Cortex of kidney (tissue), 1 donor: ENCODE measurements around the gene GNAQ.
"Not testable (repeated sequence)": the region's sequence is repeated elsewhere in the genome, so short reads cannot be mapped to it uniquely, and the experiment has no call there.

Experiments
- DNase-seq: peaks from one replicate; lab custom pipeline; 2025; lab: John Stamatoyannopoulos, UW

The GNAQ gene

GRCh38 chr9:77771171-77771570, 260.4 kb downstream of the GNAQ start:
- no peak for DNase-seq

- no peak for DNase-seq
Observed at GRCh38 chr9:77770340-77770739, 261.3 kb downstream of the GNAQ start.

- no peak for DNase-seq
Observed at GRCh38 chr9:77769246-77769645, 262.4 kb downstream of the GNAQ start.

- DNase-seq, result no peak
Observed at GRCh38 chr9:77766587-77766986, 265.0 kb downstream of the GNAQ start.

- no peak for DNase-seq
Observed at GRCh38 chr9:77765781-77766259, 265.8 kb downstream of the GNAQ start.

GRCh38 chr9:77764894-77765780, 266.5 kb downstream of the GNAQ start:
- no peak for DNase-seq

- DNase-seq, result no peak
Observed at GRCh38 chr9:77763566-77763965, 268.0 kb downstream of the GNAQ start.

GRCh38 chr9:77760919-77761318, 270.7 kb downstream of the GNAQ start:
- not testable (repeated sequence) for DNase-seq

GRCh38 chr9:77759391-77759790, 272.2 kb downstream of the GNAQ start:
- DNase-seq, result no peak

- DNase-seq, result no peak
Observed at GRCh38 chr9:77756449-77756848, 275.2 kb downstream of the GNAQ start.

GRCh38 chr9:77753180-77753579, 278.4 kb downstream of the GNAQ start:
- DNase-seq, result no peak

- DNase-seq, result no peak
Observed at GRCh38 chr9:77752554-77752953, 279.1 kb downstream of the GNAQ start.

GRCh38 chr9:77751341-77752091, 280.1 kb downstream of the GNAQ start:
- DNase-seq, result no peak

- DNase-seq, result no peak
Observed at GRCh38 chr9:77750981-77751340, 280.6 kb downstream of the GNAQ start.

- DNase-seq, result no peak
Observed at GRCh38 chr9:77750284-77750683, 281.3 kb downstream of the GNAQ start.

- no peak for DNase-seq
Observed at GRCh38 chr9:77748214-77748772, 283.3 kb downstream of the GNAQ start.

GRCh38 chr9:77747163-77747562, 284.4 kb downstream of the GNAQ start:
- DNase-seq, result no peak

GRCh38 chr9:77744841-77745430, 286.7 kb downstream of the GNAQ start:
- no peak for DNase-seq

- no peak for DNase-seq
Observed at GRCh38 chr9:77743386-77743785, 288.2 kb downstream of the GNAQ start.

GRCh38 chr9:77738932-77739331, 292.7 kb downstream of the GNAQ start:
- DNase-seq, result no peak

GRCh38 chr9:77735494-77735893, 296.1 kb downstream of the GNAQ start:
- DNase-seq, result no peak

GRCh38 chr9:77731930-77732329, 299.7 kb downstream of the GNAQ start:
- DNase-seq, result no peak
